Frontal cortex (tissue), 4 donors: ENCODE results near the gene C2orf80. TPM values are rescaled to one million over a fixed set of nuclear protein-coding genes. Genes with fewer than 3 reads are reported as not detected.
"Not testable (repeated sequence)": the region's sequence is repeated elsewhere in the genome, so short reads cannot be mapped to it uniquely, and the experiment has no call there.

Source experiments
- DNase-seq, 2 donors: peaks; one replicate each; pipeline ENCODE4 v3.0.0; 2012; ENCODE audit warnings: low spot score in 2 of 2
- FAIRE-seq: peaks from 2 replicates; lab custom pipeline; 2012; peaks lifted over from hg19 to GRCh38; lab: Jason Lieb, UNC
- total RNA-seq: library from RNA; depleted of rRNA; stranded (reverse); fragments of >200 nt; gene quantifications from one replicate; pipeline ENCODE4 v1.2.3, GENCODE V29; 2014
- donor health status: control.
- donor health status: control.
- donor health status: control.

C2orf80 gene
- total RNA-seq, 1 donor from 2014 or later: 38.3 TPM

- not testable (repeated sequence) for FAIRE-seq, DNase-seq
Observed at GRCh38 chr2:208138334-208138733, 51.5 kb downstream of the C2orf80 start.

GRCh38 chr2:208136716-208137094 lies 53.1 kb downstream of the C2orf80 start:
- FAIRE-seq: no peak
- DNase-seq: no peak

GRCh38 chr2:208135794-208136715 lies 53.8 kb downstream of the C2orf80 start:
- no peak for DNase-seq
- FAIRE-seq: no peak

GRCh38 chr2:208134928-208135586 lies 54.8 kb downstream of the C2orf80 start:
- DNase-seq: no peak
- FAIRE-seq: no peak

GRCh38 chr2:208130712-208131110 lies 59.1 kb downstream of the C2orf80 start:
- DNase-seq: no peak
- no peak for FAIRE-seq

- DNase-seq (no peak), FAIRE-seq (no peak)
Observed at GRCh38 chr2:208129744-208130711, 59.8 kb downstream of the C2orf80 start, which contains the start of gene CRYGC. CRYGC (minus strand) TSS chr2:208129828; CDS start chr2:208129792, 36 bp downstream.

- DNase-seq: no peak
Observed at GRCh38 chr2:208128136-208128535, 61.7 kb downstream of the C2orf80 start.

GRCh38 chr2:208127090-208127489 lies 62.7 kb downstream of the C2orf80 start:
- FAIRE-seq (no peak), DNase-seq (no peak)

More at GRCh38 chr2:208128136-208128535, 61.7 kb downstream of the C2orf80 start:
- no peak for FAIRE-seq

GRCh38 chr2:208125251-208125650 lies 64.6 kb downstream of the C2orf80 start:
- DNase-seq (no peak), FAIRE-seq (no peak)

GRCh38 chr2:208124013-208124715 lies 65.7 kb downstream of the C2orf80 start, which contains the start of gene CRYGD:
CRYGD (minus strand) TSS chr2:208124524; CDS start chr2:208124473, 51 bp downstream.
- DNase-seq, FAIRE-seq: not testable (repeated sequence)

GRCh38 chr2:208122248-208122647 lies 67.6 kb downstream of the C2orf80 start:
- FAIRE-seq: peak; percentile 99
- DNase-seq: no peak

GRCh38 chr2:208118918-208119317 lies 70.9 kb downstream of the C2orf80 start:
- FAIRE-seq: no peak

GRCh38 chr2:208117390-208117789 lies 72.4 kb downstream of the C2orf80 start:
- not testable (repeated sequence) for FAIRE-seq, DNase-seq

More at GRCh38 chr2:208118918-208119317, 70.9 kb downstream of the C2orf80 start:
- no peak for DNase-seq

Other genes with a start within 250 kb of the C2orf80 start
- 34.6 TPM for gene PLEKHM3, start 164.5 kb downstream of the C2orf80 start, total RNA-seq
- 2.4 TPM for gene CRYGD, start 65.5 kb downstream of the C2orf80 start, total RNA-seq
- gene CRYGC, start 60.2 kb downstream of the C2orf80 start, total RNA-seq: not detected
- not detected for gene CRYGB, start 43.9 kb downstream of the C2orf80 start, total RNA-seq
- gene CRYGA, start 26.4 kb downstream of the C2orf80 start, total RNA-seq: not detected
- 271 TPM for gene IDH1, start 65.0 kb upstream of the C2orf80 start, total RNA-seq
- gene PIKFYVE, start 76.2 kb upstream of the C2orf80 start, total RNA-seq: 46.9 TPM
- gene PTH2R, start 216.8 kb upstream of the C2orf80 start, total RNA-seq: 3.3 TPM